Activated CD8-positive, alpha-beta memory T cell treated with anti-CD3 and anti-CD28 coated beads, Interleukin-2, amount 50 U/mL, for 24 hours (primary cell): ENCODE data around the gene HGF.
"Not testable (repeated sequence)": the region's sequence is repeated elsewhere in the genome, so short reads cannot be mapped to it uniquely, and the experiment has no call there.

Source experiments
- DNase-seq: peaks from one replicate; pipeline ENCODE4 v3.0.0-alpha.2; 2020; ENCODE audit errors: extremely low read depth

Gene HGF

GRCh38 chr7:81776161-81776560 lies 6.3 kb upstream of the HGF start:
- no peak for DNase-seq

GRCh38 chr7:81775560-81775959 lies 5.7 kb upstream of the HGF start:
- DNase-seq = no peak

GRCh38 chr7:81774551-81774950 lies 4.7 kb upstream of the HGF start:
- DNase-seq = no peak

- no peak for DNase-seq
Measured at GRCh38 chr7:81770728-81771223, 929 bp upstream of the HGF start.

GRCh38 chr7:81768951-81769778 lies 682 bp downstream of the HGF start:
- DNase-seq = no peak

GRCh38 chr7:81767926-81768325 lies 1.9 kb downstream of the HGF start:
- DNase-seq = no peak

GRCh38 chr7:81761821-81762220 lies 8.0 kb downstream of the HGF start:
- no peak for DNase-seq

- DNase-seq = no peak
Measured at GRCh38 chr7:81761031-81761430, 8.8 kb downstream of the HGF start.

GRCh38 chr7:81754918-81755696 lies 14.7 kb downstream of the HGF start:
- no peak for DNase-seq

- no peak for DNase-seq
Measured at GRCh38 chr7:81753392-81753791, 16.5 kb downstream of the HGF start.

- no peak for DNase-seq
Measured at GRCh38 chr7:81752318-81752714, 17.5 kb downstream of the HGF start.

GRCh38 chr7:81751619-81752317 lies 18.1 kb downstream of the HGF start:
- no peak for DNase-seq

- no peak for DNase-seq
Measured at GRCh38 chr7:81745637-81746036, 24.2 kb downstream of the HGF start.

GRCh38 chr7:81744389-81744788 lies 25.5 kb downstream of the HGF start:
- no peak for DNase-seq

GRCh38 chr7:81743665-81744064 lies 26.2 kb downstream of the HGF start:
- DNase-seq = no peak

GRCh38 chr7:81743201-81743600 lies 26.6 kb downstream of the HGF start:
- no peak for DNase-seq

GRCh38 chr7:81740403-81740802 lies 29.4 kb downstream of the HGF start:
- no peak for DNase-seq

- no peak for DNase-seq
Measured at GRCh38 chr7:81736091-81736490, 33.8 kb downstream of the HGF start.

- DNase-seq = no peak
Measured at GRCh38 chr7:81725812-81726127, 44.1 kb downstream of the HGF start.

GRCh38 chr7:81725003-81725811 lies 44.6 kb downstream of the HGF start:
- DNase-seq = no peak

- DNase-seq = not testable (repeated sequence)
Measured at GRCh38 chr7:81722250-81722649, 47.6 kb downstream of the HGF start.

- no peak for DNase-seq
Measured at GRCh38 chr7:81721437-81721836, 48.4 kb downstream of the HGF start.
